ENCODE data around the gene TRPM3.

DNA sequence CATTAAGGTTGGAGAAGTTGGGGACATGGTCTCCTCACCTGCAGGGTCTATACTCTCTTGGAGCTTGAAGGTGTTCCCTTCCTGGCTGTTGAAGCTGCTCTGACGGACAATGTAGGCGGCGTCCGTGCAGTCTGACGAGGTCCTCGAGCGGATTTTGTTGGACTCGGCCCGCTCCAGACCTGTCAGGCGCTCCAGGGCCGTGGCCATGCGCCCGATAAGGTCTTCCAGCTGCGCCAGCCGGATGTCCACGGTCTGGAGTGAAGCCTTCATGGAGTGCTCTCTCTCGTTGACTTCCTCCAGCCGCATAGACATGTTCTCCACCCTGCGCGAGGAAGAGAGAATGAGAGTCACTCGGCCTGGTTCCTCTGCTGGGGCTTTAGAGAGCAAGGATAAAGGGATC, 584.3 kb downstream of the TRPM3 start:
- TF ChIP-seq, protein P1, sequence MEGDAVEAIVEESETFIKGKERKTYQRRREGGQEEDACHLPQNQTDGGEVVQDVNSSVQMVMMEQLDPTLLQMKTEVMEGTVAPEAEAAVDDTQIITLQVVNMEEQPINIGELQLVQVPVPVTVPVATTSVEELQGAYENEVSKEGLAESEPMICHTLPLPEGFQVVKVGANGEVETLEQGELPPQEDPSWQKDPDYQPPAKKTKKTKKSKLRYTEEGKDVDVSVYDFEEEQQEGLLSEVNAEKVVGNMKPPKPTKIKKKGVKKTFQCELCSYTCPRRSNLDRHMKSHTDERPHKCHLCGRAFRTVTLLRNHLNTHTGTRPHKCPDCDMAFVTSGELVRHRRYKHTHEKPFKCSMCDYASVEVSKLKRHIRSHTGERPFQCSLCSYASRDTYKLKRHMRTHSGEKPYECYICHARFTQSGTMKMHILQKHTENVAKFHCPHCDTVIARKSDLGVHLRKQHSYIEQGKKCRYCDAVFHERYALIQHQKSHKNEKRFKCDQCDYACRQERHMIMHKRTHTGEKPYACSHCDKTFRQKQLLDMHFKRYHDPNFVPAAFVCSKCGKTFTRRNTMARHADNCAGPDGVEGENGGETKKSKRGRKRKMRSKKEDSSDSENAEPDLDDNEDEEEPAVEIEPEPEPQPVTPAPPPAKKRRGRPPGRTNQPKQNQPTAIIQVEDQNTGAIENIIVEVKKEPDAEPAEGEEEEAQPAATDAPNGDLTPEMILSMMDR (IDR thresholded peaks at IDR 0.05; ENCODE audit: low read length) = no peak
- TF ChIP-seq EZH2phosphoT487 (IDR thresholded peaks at IDR 0.05; ENCODE audit: low read length) = no peak
- TF ChIP-seq EZH2 (optimal IDR thresholded peaks at IDR 0.05; ENCODE audit: low read depth, low read length) = no peak
